ENCODE data around the gene ZBTB3. TPM values are rescaled to one million over a fixed set of nuclear protein-coding genes. Genes with fewer than 3 reads are reported as not detected.
"Not testable (repeated sequence)": the region's sequence is repeated elsewhere in the genome, so short reads cannot be mapped to it uniquely, and the experiment has no call there.

Gene ZBTB3
- total and polyA plus RNA-seq, 2 donors (not counting 1 experiment from before 2014, with no cell fraction given): 6.2 to 14.4 TPM

GRCh38 chr11:62774407-62774806 lies 20.4 kb upstream of the ZBTB3 start:
- no peak for DNase-seq (ENCODE audit: low read depth in 2 of 2)
- Histone ChIP-seq H4K20me1 (ENCODE audit: control insufficient read depth, extremely low read depth, insufficient read depth, low read length) (no peaks in the 10 kb centered on the region), H3K4me3 (replicated peaks in 1 of 4; ENCODE audit: control extremely low read depth in 1 of 4, insufficient read depth in 1 of 4, low read depth in 3 of 4, low read length in 4 of 4) (no peak overlapping the region), H3K27ac (ENCODE audit: insufficient read depth, low read length) (no peak overlapping the region), H3K9ac (ENCODE audit: insufficient read depth, low read length) (no peak overlapping the region), H3K27me3 (ENCODE audit: control insufficient read depth, insufficient read depth, low read length) (no peaks in the 10 kb centered on the region), H2AFZ (ENCODE audit: low read length) (no peak overlapping the region), H3K36me3 (ENCODE audit: control insufficient read depth, insufficient read depth, low read length) (peaks cover 10% of the 10 kb centered on the region), H3K79me2 (ENCODE audit: control insufficient read depth, insufficient read depth, low read length) (peaks cover 12% of the 10 kb centered on the region), H3K4me1 (ENCODE audit: control insufficient read depth, extremely low read depth, insufficient read depth, low read length) (peaks cover 6% of the 10 kb centered on the region), H3K4me2 (ENCODE audit: extremely low read depth, insufficient read depth, low read length) (no peak overlapping the region), H3K9me3 (ENCODE audit: control insufficient read depth, insufficient read depth, low read depth, low read length) (no peaks in the 10 kb centered on the region)
- no peak for TF ChIP-seq CTCF (conservative IDR thresholded peaks at IDR 0.05 in 1 of 2, IDR thresholded peaks at IDR 0.05 in 1 of 2; ENCODE audit: low read depth in 1 of 2, low read length in 2 of 2)
- TF ChIP-seq EZH2 (IDR thresholded peaks at IDR 0.05; ENCODE audit: low read length, missing control alignments): no peak

- Histone ChIP-seq H3K9me3 (ENCODE audit: control insufficient read depth, insufficient read depth, low read depth, low read length) (no peaks in the 10 kb centered on the region), H2AFZ (ENCODE audit: low read length) (peak within 1 kb of the TSS; percentile 96), H4K20me1 (ENCODE audit: control insufficient read depth, extremely low read depth, insufficient read depth, low read length) (no peaks in the 10 kb centered on the region), H3K4me3 (replicated peaks in 1 of 4; ENCODE audit: control extremely low read depth in 1 of 4, insufficient read depth in 1 of 4, low read depth in 3 of 4, low read length in 4 of 4) (peak within 1 kb of the TSS; percentile 25 to 78 (median 56)), H3K4me1 (ENCODE audit: control insufficient read depth, extremely low read depth, insufficient read depth, low read length) (peaks cover 6% of the 10 kb centered on the region), H3K4me2 (ENCODE audit: extremely low read depth, insufficient read depth, low read length) (peak within 1 kb of the TSS; percentile 97), H3K9ac (ENCODE audit: insufficient read depth, low read length) (peak within 1 kb of the TSS; percentile 87), H3K27me3 (ENCODE audit: control insufficient read depth, insufficient read depth, low read length) (no peaks in the 10 kb centered on the region), H3K79me2 (ENCODE audit: control insufficient read depth, insufficient read depth, low read length) (peaks cover 12% of the 10 kb centered on the region), H3K27ac (ENCODE audit: insufficient read depth, low read length) (peak within 1 kb of the TSS; percentile 91), H3K36me3 (ENCODE audit: control insufficient read depth, insufficient read depth, low read length) (peaks cover 4% of the 10 kb centered on the region)
- DNase-seq (ENCODE audit: low read depth in 2 of 2): peak; percentile 95 to 97
- no peak for TF ChIP-seq CTCF (conservative IDR thresholded peaks at IDR 0.05 in 1 of 2, IDR thresholded peaks at IDR 0.05 in 1 of 2; ENCODE audit: low read depth in 1 of 2, low read length in 2 of 2)
Measured at GRCh38 chr11:62771144-62772021, 17.4 kb upstream of the ZBTB3 start, which contains the start of gene TAF6L. Gene TAF6L, plus strand, starts transcription at chr11:62771396. Its CDS starts 4,388 bp downstream, at chr11:62775784.

GRCh38 chr11:62770778-62771143 lies 16.8 kb upstream of the ZBTB3 start:
- peaks cover 12% of the 10 kb centered on the region for H3K79me2 ChIP-seq (ENCODE audit: control insufficient read depth, insufficient read depth, low read length)
- peak overlapping the region; percentile 96 for H2AFZ ChIP-seq (ENCODE audit: low read length)
- peak overlapping the region; percentile 25 to 78 (median 56) for H3K4me3 ChIP-seq (replicated peaks in 1 of 4; ENCODE audit: control extremely low read depth in 1 of 4, insufficient read depth in 1 of 4, low read depth in 3 of 4, low read length in 4 of 4)
- H3K27me3 ChIP-seq (ENCODE audit: control insufficient read depth, insufficient read depth, low read length): no peaks in the 10 kb centered on the region
- no peaks in the 10 kb centered on the region for H3K9me3 ChIP-seq (ENCODE audit: control insufficient read depth, insufficient read depth, low read depth, low read length)
- DNase-seq (ENCODE audit: low read depth in 2 of 2): no peak
- no peaks in the 10 kb centered on the region for H4K20me1 ChIP-seq (ENCODE audit: control insufficient read depth, extremely low read depth, insufficient read depth, low read length)
- peak overlapping the region; percentile 50 for H3K9ac ChIP-seq (ENCODE audit: insufficient read depth, low read length)
- peak overlapping the region; percentile 91 for H3K27ac ChIP-seq (ENCODE audit: insufficient read depth, low read length)
- TF ChIP-seq CTCF (conservative IDR thresholded peaks at IDR 0.05 in 1 of 2, IDR thresholded peaks at IDR 0.05 in 1 of 2; ENCODE audit: low read depth in 1 of 2, low read length in 2 of 2) (no peak), EZH2 (IDR thresholded peaks at IDR 0.05; ENCODE audit: low read length, missing control alignments) (no peak)
- H3K36me3 ChIP-seq (ENCODE audit: control insufficient read depth, insufficient read depth, low read length): peaks cover 5% of the 10 kb centered on the region
- H3K4me1 ChIP-seq (ENCODE audit: control insufficient read depth, extremely low read depth, insufficient read depth, low read length): peaks cover 6% of the 10 kb centered on the region
- peak overlapping the region; percentile 97 for H3K4me2 ChIP-seq (ENCODE audit: extremely low read depth, insufficient read depth, low read length)

- not testable (repeated sequence) for H4K20me1 ChIP-seq (ENCODE audit: control insufficient read depth, extremely low read depth, insufficient read depth, low read length); H3K36me3 ChIP-seq (ENCODE audit: control insufficient read depth, insufficient read depth, low read length); H2AFZ ChIP-seq (ENCODE audit: low read length); H3K27me3 ChIP-seq (ENCODE audit: control insufficient read depth, insufficient read depth, low read length); H3K79me2 ChIP-seq (ENCODE audit: control insufficient read depth, insufficient read depth, low read length); DNase-seq (ENCODE audit: low read depth in 2 of 2); H3K4me1 ChIP-seq (ENCODE audit: control insufficient read depth, extremely low read depth, insufficient read depth, low read length); H3K9ac ChIP-seq (ENCODE audit: insufficient read depth, low read length); H3K4me2 ChIP-seq (ENCODE audit: extremely low read depth, insufficient read depth, low read length); H3K27ac ChIP-seq (ENCODE audit: insufficient read depth, low read length); H3K9me3 ChIP-seq (ENCODE audit: control insufficient read depth, insufficient read depth, low read depth, low read length)
- peak overlapping the region in 1 of 4 experiments; percentile 89 for H3K4me3 ChIP-seq (replicated peaks in 1 of 4; ENCODE audit: control extremely low read depth in 1 of 4, insufficient read depth in 1 of 4, low read depth in 3 of 4, low read length in 4 of 4)
Measured at GRCh38 chr11:62760867-62761227, 6.9 kb upstream of the ZBTB3 start.

Data from fibroblast of lung (primary cell).